GM21737 (cell line): ENCODE measurements around the gene PKP2.

Source experiments
- ATAC-seq: cut with Tn5 transposase; IDR thresholded peaks from one replicate; pipeline ENCODE4 v1.9.1; 2021; ENCODE audit warnings: mild to moderate bottlenecking, moderate library complexity; ENCODE audit not compliant: unreplicated experiment

Gene PKP2

GRCh38 chr12:32896432-32897280 is at the start of gene PKP2:
TSS of gene PKP2 (minus strand) at chr12:32896777. CDS start at chr12:32896731, 46 bp downstream.
- peak; percentile 67 for ATAC-seq

- no peak for ATAC-seq
Observed at GRCh38 chr12:32944195-32944594, 47.6 kb upstream of the PKP2 start.

- no peak for ATAC-seq
Observed at GRCh38 chr12:32939801-32940200, 43.2 kb upstream of the PKP2 start.

GRCh38 chr12:32926963-32927362 is 30.4 kb upstream of the PKP2 start:
- ATAC-seq, result no peak

- ATAC-seq, result no peak
Observed at GRCh38 chr12:32926356-32926755, 29.8 kb upstream of the PKP2 start.

- ATAC-seq, result no peak
Observed at GRCh38 chr12:32922546-32923297, 26.1 kb upstream of the PKP2 start.

- no peak for ATAC-seq
Observed at GRCh38 chr12:32921397-32921796, 24.8 kb upstream of the PKP2 start.

GRCh38 chr12:32920506-32921085 is 24.0 kb upstream of the PKP2 start:
- no peak for ATAC-seq

GRCh38 chr12:32918890-32919801 is 22.6 kb upstream of the PKP2 start:
- no peak for ATAC-seq

GRCh38 chr12:32917094-32917611 is 20.6 kb upstream of the PKP2 start:
- no peak for ATAC-seq

GRCh38 chr12:32907898-32908476 is 11.4 kb upstream of the PKP2 start:
- no peak for ATAC-seq

- no peak for ATAC-seq
Observed at GRCh38 chr12:32907166-32907565, 10.6 kb upstream of the PKP2 start.

GRCh38 chr12:32906399-32907165 is 10.0 kb upstream of the PKP2 start:
- ATAC-seq, result peak; percentile 99

- ATAC-seq, result no peak
Observed at GRCh38 chr12:32903763-32904162, 7.2 kb upstream of the PKP2 start.

GRCh38 chr12:32903318-32903717 is 6.7 kb upstream of the PKP2 start:
- no peak for ATAC-seq

- no peak for ATAC-seq
Observed at GRCh38 chr12:32902287-32902997, 5.9 kb upstream of the PKP2 start.

GRCh38 chr12:32901553-32901952 is 5.0 kb upstream of the PKP2 start:
- ATAC-seq, result no peak

GRCh38 chr12:32897687-32898573 is 1.4 kb upstream of the PKP2 start:
- ATAC-seq, result no peak
